Measurements from ENCODE around the gene ALG9.

DNA sequence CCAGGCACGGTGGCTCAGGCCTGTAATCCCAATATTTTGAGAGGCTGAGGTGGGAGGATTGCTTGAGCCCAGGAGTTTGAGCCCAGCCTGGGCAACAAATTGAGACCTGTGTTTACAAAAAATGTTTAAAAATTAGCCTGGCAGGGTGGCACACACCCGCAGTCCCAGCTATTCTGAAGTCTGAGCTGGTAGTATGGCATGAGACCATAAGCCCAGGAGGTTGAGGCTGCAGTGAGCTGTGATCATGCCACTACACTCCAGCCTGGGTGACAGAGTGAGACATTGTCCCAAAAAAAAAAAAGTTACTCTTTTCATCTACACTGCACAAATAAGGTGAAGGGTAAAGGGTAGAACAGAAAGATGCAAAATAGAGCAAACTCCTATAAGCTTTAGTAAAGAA lies 82.9 kb downstream of the ALG9 start:
- TF ChIP-seq, protein P1, sequence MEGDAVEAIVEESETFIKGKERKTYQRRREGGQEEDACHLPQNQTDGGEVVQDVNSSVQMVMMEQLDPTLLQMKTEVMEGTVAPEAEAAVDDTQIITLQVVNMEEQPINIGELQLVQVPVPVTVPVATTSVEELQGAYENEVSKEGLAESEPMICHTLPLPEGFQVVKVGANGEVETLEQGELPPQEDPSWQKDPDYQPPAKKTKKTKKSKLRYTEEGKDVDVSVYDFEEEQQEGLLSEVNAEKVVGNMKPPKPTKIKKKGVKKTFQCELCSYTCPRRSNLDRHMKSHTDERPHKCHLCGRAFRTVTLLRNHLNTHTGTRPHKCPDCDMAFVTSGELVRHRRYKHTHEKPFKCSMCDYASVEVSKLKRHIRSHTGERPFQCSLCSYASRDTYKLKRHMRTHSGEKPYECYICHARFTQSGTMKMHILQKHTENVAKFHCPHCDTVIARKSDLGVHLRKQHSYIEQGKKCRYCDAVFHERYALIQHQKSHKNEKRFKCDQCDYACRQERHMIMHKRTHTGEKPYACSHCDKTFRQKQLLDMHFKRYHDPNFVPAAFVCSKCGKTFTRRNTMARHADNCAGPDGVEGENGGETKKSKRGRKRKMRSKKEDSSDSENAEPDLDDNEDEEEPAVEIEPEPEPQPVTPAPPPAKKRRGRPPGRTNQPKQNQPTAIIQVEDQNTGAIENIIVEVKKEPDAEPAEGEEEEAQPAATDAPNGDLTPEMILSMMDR (IDR thresholded peaks at IDR 0.05) = no peak
- TF ChIP-seq POLR2A (IDR thresholded peaks at IDR 0.05) = no peak

All from ovary (tissue), 3 donors.